ENCODE data around the gene OSCAR. TPM values are rescaled to one million over a fixed set of nuclear protein-coding genes. Genes with fewer than 3 reads are reported as not detected.

The OSCAR gene
- total RNA-seq, 2 donors from 2014 or later = 0.57 to 1.6 TPM

DNA sequence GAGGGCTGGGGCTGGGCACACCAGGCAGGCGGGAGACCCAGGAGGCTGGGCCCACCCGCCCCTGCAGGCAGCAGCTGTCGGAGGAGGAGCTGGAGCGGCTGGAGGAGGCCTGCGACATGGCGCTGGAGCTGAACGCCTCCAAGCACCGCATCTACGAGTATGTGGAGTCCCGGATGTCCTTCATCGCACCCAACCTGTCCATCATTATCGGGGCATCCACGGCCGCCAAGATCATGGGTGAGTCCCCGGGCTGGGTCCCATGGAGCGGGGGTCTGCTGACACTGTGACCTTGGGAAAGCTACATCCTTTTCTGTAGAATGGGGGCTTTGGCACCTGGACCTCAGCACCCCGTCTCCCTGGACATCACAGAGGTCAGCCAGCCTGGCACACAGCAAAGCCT lies 23.1 kb upstream of the OSCAR start:
- no peak overlapping the region for H3K4me3 ChIP-seq
- no peaks in the 10 kb centered on the region for H3K9me3 ChIP-seq
- H3K27ac ChIP-seq = no peak overlapping the region
- peaks cover 5% of the 10 kb centered on the region for H3K36me3 ChIP-seq
- H3K4me1 ChIP-seq = no peaks in the 10 kb centered on the region
- TF ChIP-seq, protein P1, sequence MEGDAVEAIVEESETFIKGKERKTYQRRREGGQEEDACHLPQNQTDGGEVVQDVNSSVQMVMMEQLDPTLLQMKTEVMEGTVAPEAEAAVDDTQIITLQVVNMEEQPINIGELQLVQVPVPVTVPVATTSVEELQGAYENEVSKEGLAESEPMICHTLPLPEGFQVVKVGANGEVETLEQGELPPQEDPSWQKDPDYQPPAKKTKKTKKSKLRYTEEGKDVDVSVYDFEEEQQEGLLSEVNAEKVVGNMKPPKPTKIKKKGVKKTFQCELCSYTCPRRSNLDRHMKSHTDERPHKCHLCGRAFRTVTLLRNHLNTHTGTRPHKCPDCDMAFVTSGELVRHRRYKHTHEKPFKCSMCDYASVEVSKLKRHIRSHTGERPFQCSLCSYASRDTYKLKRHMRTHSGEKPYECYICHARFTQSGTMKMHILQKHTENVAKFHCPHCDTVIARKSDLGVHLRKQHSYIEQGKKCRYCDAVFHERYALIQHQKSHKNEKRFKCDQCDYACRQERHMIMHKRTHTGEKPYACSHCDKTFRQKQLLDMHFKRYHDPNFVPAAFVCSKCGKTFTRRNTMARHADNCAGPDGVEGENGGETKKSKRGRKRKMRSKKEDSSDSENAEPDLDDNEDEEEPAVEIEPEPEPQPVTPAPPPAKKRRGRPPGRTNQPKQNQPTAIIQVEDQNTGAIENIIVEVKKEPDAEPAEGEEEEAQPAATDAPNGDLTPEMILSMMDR (IDR thresholded peaks at IDR 0.05) = no peak
- intact Hi-C loops (cut with DNase I) = no loop called here
- no peak for DNase-seq
- no peaks in the 10 kb centered on the region for H3K27me3 ChIP-seq
- H3K9ac ChIP-seq (ENCODE audit: low read depth in 2 of 2, low read length in 2 of 2) = no peak overlapping the region

DNA sequence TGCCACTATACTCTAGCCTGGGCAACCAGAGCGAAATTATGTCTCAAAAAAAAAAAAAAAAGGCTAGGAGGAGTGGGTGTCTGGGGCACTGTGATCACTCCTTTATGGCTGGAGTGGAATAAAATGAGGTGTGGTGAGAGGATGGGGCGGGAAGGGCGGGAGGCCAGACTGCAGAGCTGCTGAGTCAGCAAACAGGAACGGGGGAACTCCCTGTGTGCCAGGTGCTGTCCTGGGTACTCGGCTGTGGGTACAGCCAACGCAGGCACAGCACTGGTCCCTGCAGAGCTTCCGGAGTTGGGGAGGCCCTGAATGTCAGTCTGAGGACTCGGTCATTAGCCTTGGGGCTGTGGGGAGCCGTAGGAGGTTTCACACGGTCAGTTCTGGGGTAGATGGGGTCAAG lies 20.7 kb upstream of the OSCAR start:
- DNase-seq = no peak

DNA sequence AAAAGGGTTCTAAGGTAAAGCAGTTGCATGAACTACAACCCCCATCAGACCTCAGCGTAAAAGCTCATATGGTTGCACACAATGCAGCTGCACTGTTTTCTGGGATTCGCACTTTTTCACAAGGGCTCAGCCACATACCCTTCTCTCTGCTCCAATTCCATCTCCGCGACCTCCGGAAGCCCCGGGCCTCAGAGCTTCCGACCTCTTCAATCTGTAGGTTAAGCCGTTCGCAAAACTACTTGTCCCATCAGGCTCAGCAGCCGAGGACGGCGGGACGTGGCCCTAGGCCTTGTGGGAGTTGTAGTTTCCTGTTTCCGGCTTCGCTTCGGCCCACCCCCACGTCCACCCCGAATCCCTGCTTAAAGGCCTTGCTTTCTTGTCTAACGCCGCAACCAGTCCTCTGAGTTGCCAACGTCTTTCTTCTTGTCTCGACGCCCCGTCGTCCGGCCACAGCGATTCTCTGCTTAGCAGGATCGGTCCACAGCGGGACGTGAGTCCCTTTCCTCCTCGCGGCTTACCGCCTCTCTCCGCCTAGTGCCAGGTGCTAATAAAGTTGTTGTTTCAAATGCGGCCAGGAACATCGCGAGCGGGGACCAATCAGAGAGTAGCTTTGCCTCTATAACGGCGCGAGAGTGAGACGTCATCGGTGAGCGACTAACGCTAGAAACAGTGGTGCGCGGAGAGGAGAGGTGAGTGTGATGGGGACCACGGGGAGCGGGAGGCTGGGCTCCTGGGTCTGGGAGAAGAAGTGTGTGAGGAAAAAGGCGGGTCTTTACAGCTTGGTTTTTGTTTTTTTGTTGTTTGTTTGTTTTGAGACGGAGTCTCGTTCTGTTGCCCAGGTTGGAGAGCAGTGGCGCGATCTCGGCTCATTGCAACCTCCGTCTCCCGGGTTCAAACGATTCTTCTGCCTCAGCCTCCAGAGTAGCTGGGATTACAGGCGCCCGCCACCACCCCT lies 14.8 kb upstream of the OSCAR start, which contains the start of the genes PRPF31 and TFPT:
Gene PRPF31 (plus strand): TSS at position 646 of the 955 bp plus-strand sequence. CDS start 2,525 bp downstream, outside the sequence.
Gene TFPT (minus strand): TSS at position 549 of the 955 bp plus-strand sequence. CDS start 388 bp downstream, at position 161.
- no peaks in the 10 kb centered on the region for H3K36me3 ChIP-seq
- no peaks in the 10 kb centered on the region for H3K27me3 ChIP-seq
- H3K27ac ChIP-seq = peak within 1 kb of the TSS; percentile 87
- no peaks in the 10 kb centered on the region for H3K4me1 ChIP-seq
- H3K9ac ChIP-seq (ENCODE audit: low read depth in 2 of 2, low read length in 2 of 2) = peak within 1 kb of the TSS; percentile 75 to 87
- DNase-seq = peak; percentile 98
- peak within 1 kb of the TSS; percentile 66 for H3K4me3 ChIP-seq
- intact Hi-C loops (cut with DNase I) = no loop called here
- TF ChIP-seq, protein P1 (IDR thresholded peaks at IDR 0.05) = no peak
- H3K9me3 ChIP-seq = no peaks in the 10 kb centered on the region

More for the DNA sequence above, 20.7 kb upstream of the OSCAR start:
- Histone ChIP-seq H3K27me3 (no peaks in the 10 kb centered on the region), H3K4me1 (no peaks in the 10 kb centered on the region), H3K9ac (ENCODE audit: low read depth in 2 of 2, low read length in 2 of 2) (no peak overlapping the region), H3K9me3 (no peaks in the 10 kb centered on the region), H3K4me3 (no peak overlapping the region), H3K27ac (no peak overlapping the region), H3K36me3 (peaks cover 5% of the 10 kb centered on the region)
- intact Hi-C loops (cut with DNase I) = no loop called here
- TF ChIP-seq, protein P1 (IDR thresholded peaks at IDR 0.05) = no peak

DNA sequence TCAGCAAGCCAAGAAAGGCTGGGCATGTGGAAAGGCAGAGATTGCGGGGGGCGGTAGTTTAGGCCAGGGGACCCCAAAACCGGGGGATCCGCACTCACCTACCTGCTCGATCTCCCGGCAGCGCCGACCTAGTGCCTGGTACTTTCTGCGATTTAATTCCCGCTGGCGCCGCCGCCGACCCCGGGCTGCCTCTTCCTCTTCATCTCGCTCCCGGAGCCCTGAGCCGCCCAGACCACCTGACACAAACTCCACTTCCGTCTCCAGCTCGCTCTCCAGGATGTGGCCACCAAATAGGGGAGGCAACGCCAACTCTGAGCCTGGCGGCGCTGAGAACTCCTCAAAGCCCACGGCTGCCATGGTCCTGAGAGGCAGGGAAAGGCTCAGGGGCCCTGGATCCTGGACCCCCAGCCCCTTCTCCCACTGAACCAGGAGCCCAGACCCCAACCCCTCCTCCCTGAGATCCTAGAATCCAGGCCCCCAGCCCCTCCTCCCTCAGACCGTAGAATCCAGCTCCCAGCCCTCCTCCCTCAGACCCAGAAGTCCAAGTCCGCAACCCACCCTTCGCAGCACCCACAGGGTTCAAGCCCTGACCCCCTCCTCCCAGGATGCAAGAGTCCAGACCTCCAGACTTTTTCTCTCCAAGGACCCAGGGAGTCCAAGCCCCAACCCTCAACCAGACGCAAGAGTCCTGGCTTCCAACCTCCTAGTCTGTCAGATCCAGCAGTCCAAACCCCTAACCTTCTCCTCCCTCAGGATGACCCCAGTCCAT lies 13.9 kb upstream of the OSCAR start:
- peaks cover under 1% of the 10 kb centered on the region for H3K36me3 ChIP-seq
- no peaks in the 10 kb centered on the region for H3K27me3 ChIP-seq
- peak overlapping the region; percentile 75 to 87 for H3K9ac ChIP-seq (ENCODE audit: low read depth in 2 of 2, low read length in 2 of 2)
- peak; percentile 53 for DNase-seq
- peak overlapping the region; percentile 87 for H3K27ac ChIP-seq
- intact Hi-C loops (cut with DNase I) = no loop called here
- no peaks in the 10 kb centered on the region for H3K4me1 ChIP-seq
- H3K4me3 ChIP-seq = peak overlapping the region; percentile 66
- no peaks in the 10 kb centered on the region for H3K9me3 ChIP-seq
- TF ChIP-seq, protein P1 (IDR thresholded peaks at IDR 0.05) = no peak

DNA sequence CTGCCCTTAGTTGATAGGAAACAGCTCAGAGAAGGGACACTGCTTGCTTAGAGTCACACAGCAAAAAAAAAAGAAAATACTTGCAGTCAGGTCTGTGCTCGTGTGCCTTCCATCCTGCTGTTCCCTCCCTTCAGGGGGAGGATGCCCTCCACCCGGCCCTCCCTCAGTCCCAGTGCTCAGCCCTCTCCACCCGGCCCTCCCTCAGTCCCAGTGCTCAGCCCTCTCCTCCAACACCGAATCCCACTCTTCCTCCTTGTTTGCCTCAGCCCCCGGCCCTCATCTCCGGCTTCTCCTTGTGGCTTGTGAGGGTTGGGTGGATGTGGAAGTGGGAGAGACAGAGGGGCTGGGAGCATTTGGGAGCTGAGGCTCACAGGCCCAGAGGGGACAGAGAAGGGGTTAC lies 9.0 kb upstream of the OSCAR start:
- intact Hi-C loops (cut with DNase I) = no loop called here
- Histone ChIP-seq H3K4me3 (no peak overlapping the region), H3K9me3 (no peaks in the 10 kb centered on the region), H3K36me3 (peaks cover 5% of the 10 kb centered on the region), H3K4me1 (no peaks in the 10 kb centered on the region), H3K27ac (no peak overlapping the region), H3K9ac (ENCODE audit: low read depth in 2 of 2, low read length in 2 of 2) (no peak overlapping the region), H3K27me3 (no peaks in the 10 kb centered on the region)
- DNase-seq = no peak
- TF ChIP-seq, protein P1 (IDR thresholded peaks at IDR 0.05) = no peak
